HepG2 (cell line): ENCODE data around the gene LST1. TPM values are rescaled to one million over a fixed set of nuclear protein-coding genes. Genes with fewer than 3 reads are reported as not detected.
A peak's percentile ranks its signal among the peaks of the same experiment; 100 is the strongest.

Experiments
- CTCF ChIP-seq: sonication (generic); formaldehyde crosslinking; IDR thresholded peaks from 2 replicates; pipeline ENCODE4 v1.5.0; 2020; ENCODE audit warnings: mild to moderate bottlenecking, missing genetic modification reagents, moderate library complexity
- DNMT3B ChIP-seq: conservative IDR thresholded peaks from 2 replicates; pipeline ENCODE4 v1.6.1; 2016; ENCODE audit warnings: missing biosample characterization, control low read depth
- E2F2 ChIP-seq: sonication (generic); formaldehyde crosslinking; IDR thresholded peaks from 2 replicates; pipeline ENCODE4 v1.4.0; 2020; ENCODE audit warnings: missing genetic modification reagents, borderline replicate concordance
- ERF ChIP-seq: IDR thresholded peaks from 2 replicates; pipeline ENCODE4 v1.6.1; 2018; ENCODE audit warnings: missing biosample characterization, missing genetic modification reagents
- IRF1 ChIP-seq: sonication (generic); formaldehyde crosslinking; IDR thresholded peaks from 2 replicates; pipeline ENCODE4 v1.4.0; 2020; ENCODE audit warnings: low read depth, mild to moderate bottlenecking, missing genetic modification reagents
- MTF1 ChIP-seq: sonication (generic); formaldehyde crosslinking; IDR thresholded peaks from 2 replicates; pipeline ENCODE4 v1.5.0; 2020; ENCODE audit warnings: missing genetic modification reagents
- RELA ChIP-seq: sonication (generic); formaldehyde crosslinking; IDR thresholded peaks from 2 replicates; pipeline ENCODE4 v1.4.0; 2020; ENCODE audit warnings: missing genetic modification reagents
- RERE ChIP-seq: IDR thresholded peaks from 2 replicates; pipeline ENCODE4 v1.6.1; 2016; ENCODE audit warnings: low read depth, missing genetic modification reagents, missing compliant biosample characterization
- RFXANK ChIP-seq: IDR thresholded peaks from 2 replicates; pipeline ENCODE4 v1.6.1; 2016
- ZBTB10 ChIP-seq: sonication (generic); formaldehyde crosslinking; IDR thresholded peaks from 2 replicates; pipeline ENCODE4 v1.4.0; 2020; ENCODE audit warnings: missing genetic modification reagents, borderline replicate concordance
- ZBTB4 ChIP-seq: sonication (generic); formaldehyde crosslinking; IDR thresholded peaks from 2 replicates; pipeline ENCODE4 v1.4.0; 2020; ENCODE audit warnings: missing genetic modification reagents, mild to moderate bottlenecking, borderline replicate concordance
- ZNF607 ChIP-seq: sonication (generic); formaldehyde crosslinking; IDR thresholded peaks from 2 replicates; pipeline ENCODE4 v1.5.1; 2020; ENCODE audit warnings: missing genetic modification reagents, mild to moderate bottlenecking, borderline replicate concordance
- polyA plus RNA-seq, 8 experiments: library from polyadenylated mRNA; depleted of rRNA in 3 of 8; stranded (reverse) in 7 of 8; unstranded in 1 of 8; fragments of >200 nt; fragmentation: Illumina TruSeq in 4 of 8; extraction: Trizol in 4 of 8; gene quantifications; 2 replicates each; pipeline versions ENCODE4 v1.2.1 to v1.2.3, GENCODE V29; 2011 to 2016; ENCODE audit warnings: low read depth in 4 of 8, missing spikeins in 1 of 8, mixed read lengths in 1 of 8; ENCODE audit not compliant: insufficient read depth in 1 of 8
- total RNA-seq, 5 experiments: library from RNA; depleted of rRNA; stranded (reverse); fragments of >200 nt; fragmentation: Illumina TruSeq; extraction: Trizol; gene quantifications; 2 replicates each; pipeline ENCODE4 v1.2.3, GENCODE V29; 2016; ENCODE audit warnings: low read depth in 1 of 5

LST1 gene
- total and polyA plus RNA-seq, 2 of the 13 experiments (the other 11 are each of a cell fraction or from before 2014, with no cell fraction given) = not detected

- TF ChIP-seq RERE (CRISPR knock-in tag) (no peak), IRF1 (no peak), ZBTB4 (CRISPR knock-in tag) (peak; percentile 76; the same call in 1 of the 2 replicates), E2F2 (CRISPR knock-in tag) (no peak), ERF (peak; percentile 68; the same call in 1 of the 2 replicates), CTCF (peak; percentile 24; the same call in 1 of the 2 replicates), RFXANK (CRISPR knock-in tag) (no peak), ZNF607 (CRISPR knock-in tag) (no peak; the same call in 1 of the 2 replicates), DNMT3B (CRISPR knock-in tag) (peak; percentile 47; the same call in 1 of the 2 replicates), MTF1 (no peak), ZBTB10 (CRISPR knock-in tag) (peak; percentile 48; the same call in 1 of the 2 replicates), RELA (CRISPR knock-in tag) (no peak)
These were observed 34.7 kb downstream of the LST1 start, which contains the start of gene PRRC2A (continued) for GRCh38 chr6:31620586-31621319.
